ENCODE results near the gene PLCB1.

DNA sequence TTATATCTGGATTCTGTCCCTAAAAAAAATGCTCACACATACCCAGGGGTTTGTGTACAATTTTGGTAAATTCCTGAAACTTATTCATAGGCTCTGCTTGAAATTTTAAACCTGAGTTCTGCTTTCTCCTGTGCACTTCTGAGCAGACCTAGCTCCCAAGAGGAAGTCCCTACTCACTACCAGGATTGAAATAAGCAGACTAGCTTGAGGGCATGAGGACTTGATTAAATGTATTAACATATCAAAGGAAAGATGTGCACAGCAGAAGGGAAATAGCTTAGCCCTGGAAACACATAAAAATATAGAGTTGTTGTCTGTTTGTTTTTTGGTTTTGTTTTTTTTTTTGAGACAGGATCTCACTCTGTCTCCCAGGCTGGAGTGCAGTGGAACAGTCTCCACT lies 785.0 kb downstream of the PLCB1 start:
- TF ChIP-seq, protein P1, sequence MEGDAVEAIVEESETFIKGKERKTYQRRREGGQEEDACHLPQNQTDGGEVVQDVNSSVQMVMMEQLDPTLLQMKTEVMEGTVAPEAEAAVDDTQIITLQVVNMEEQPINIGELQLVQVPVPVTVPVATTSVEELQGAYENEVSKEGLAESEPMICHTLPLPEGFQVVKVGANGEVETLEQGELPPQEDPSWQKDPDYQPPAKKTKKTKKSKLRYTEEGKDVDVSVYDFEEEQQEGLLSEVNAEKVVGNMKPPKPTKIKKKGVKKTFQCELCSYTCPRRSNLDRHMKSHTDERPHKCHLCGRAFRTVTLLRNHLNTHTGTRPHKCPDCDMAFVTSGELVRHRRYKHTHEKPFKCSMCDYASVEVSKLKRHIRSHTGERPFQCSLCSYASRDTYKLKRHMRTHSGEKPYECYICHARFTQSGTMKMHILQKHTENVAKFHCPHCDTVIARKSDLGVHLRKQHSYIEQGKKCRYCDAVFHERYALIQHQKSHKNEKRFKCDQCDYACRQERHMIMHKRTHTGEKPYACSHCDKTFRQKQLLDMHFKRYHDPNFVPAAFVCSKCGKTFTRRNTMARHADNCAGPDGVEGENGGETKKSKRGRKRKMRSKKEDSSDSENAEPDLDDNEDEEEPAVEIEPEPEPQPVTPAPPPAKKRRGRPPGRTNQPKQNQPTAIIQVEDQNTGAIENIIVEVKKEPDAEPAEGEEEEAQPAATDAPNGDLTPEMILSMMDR (IDR thresholded peaks at IDR 0.05) = no peak
- no peak for TF ChIP-seq POLR2A (IDR thresholded peaks at IDR 0.05)

All from Peyer's patch (tissue), 4 donors.